OCI-LY7 (cell line): ENCODE data around the gene RIT2. TPM values are rescaled to one million over a fixed set of nuclear protein-coding genes. Genes with fewer than 3 reads are reported as not detected.

Experiments used
- BruUV-seq: library from RNA; stranded (reverse); fragments of 400-500 nt; replicated peaks from 2 replicates; lab custom pipeline; 2021; lab: Mats Ljungman, UMichigan
- CTCF ChIA-PET: fragments of 300-600 bp; sonication (Branson Sonifier 250); formaldehyde crosslinking; loops from one replicate; lab custom pipeline; 2022; ENCODE audit warnings: antibody characterized with exemption; ENCODE audit not compliant: unreplicated experiment; lab: Charles Lee
- POLR2A ChIA-PET: fragments of 300-600 bp; sonication (Branson Sonifier 250); formaldehyde crosslinking; loops from one replicate; lab custom pipeline; 2022; ENCODE audit warnings: antibody characterized with exemption; lab: Charles Lee
- DNase-seq: peaks from one replicate; pipeline ENCODE4 v3.0.0-alpha.2; 2015; ENCODE audit warnings: low spot score
- H2AFZ ChIP-seq: fragments of 200-600 bp; sonication (generic), shearing (Covaris generic); 2 replicates; pipeline ENCODE4 v1.6.1; 2014; ENCODE audit warnings: mild to moderate bottlenecking, antibody characterized with exemption, low read length, moderate library complexity
- H3K27ac ChIP-seq: fragments of 200-600 bp; sonication (generic); 2 replicates; pipeline ENCODE4 v1.5.1; 2014; ENCODE audit warnings: mixed run types, low read depth, mild to moderate bottlenecking, moderate library complexity, low read length, inconsistent platforms; ENCODE audit not compliant: poor library complexity, severe bottlenecking
- H3K36me3 ChIP-seq: fragments of 200-600 bp; sonication (generic); 2 replicates; pipeline ENCODE4 v1.6.1; 2014; ENCODE audit warnings: mild to moderate bottlenecking, antibody characterized with exemption, low read length, moderate library complexity, mixed read lengths; ENCODE audit not compliant: insufficient read depth
- H3K4me1 ChIP-seq: fragments of 200-600 bp; sonication (generic); 2 replicates; pipeline ENCODE4 v1.5.1; 2014; ENCODE audit warnings: mild to moderate bottlenecking, low read length; ENCODE audit not compliant: insufficient read depth, poor library complexity, severe bottlenecking
- H3K4me2 ChIP-seq: fragments of 200-600 bp; sonication (generic); 2 replicates; pipeline ENCODE4 v1.6.1; 2014; ENCODE audit warnings: mild to moderate bottlenecking, low read length
- H3K4me3 ChIP-seq: fragments of 200-600 bp; sonication (generic); 2 replicates; pipeline ENCODE4 v1.5.1; 2014; ENCODE audit warnings: mild to moderate bottlenecking, low read depth, low read length; ENCODE audit not compliant: poor library complexity, severe bottlenecking
- H3K79me2 ChIP-seq: fragments of 200-600 bp; sonication (generic); 2 replicates; pipeline ENCODE4 v1.6.1; 2016; ENCODE audit warnings: low read depth, mild to moderate bottlenecking, low read length, moderate library complexity, mixed read lengths; ENCODE audit not compliant: insufficient read depth
- H3K9me2 ChIP-seq: fragments of 200-600 bp; sonication (generic); 2 replicates; pipeline ENCODE4 v1.6.1; 2016; ENCODE audit warnings: mild to moderate bottlenecking, low read length, mixed read lengths; ENCODE audit not compliant: insufficient read depth
- H3K9me3 ChIP-seq: fragments of 200-600 bp; sonication (generic); 2 replicates; pipeline ENCODE4 v1.6.1; 2014; ENCODE audit warnings: mild to moderate bottlenecking, mixed run types, low read length, mixed read lengths
- H4K20me1 ChIP-seq: fragments of 200-600 bp; sonication (generic); 2 replicates; pipeline ENCODE4 v1.6.1; 2014; ENCODE audit warnings: mild to moderate bottlenecking, antibody characterized with exemption, low read length, moderate library complexity, mixed read lengths; ENCODE audit not compliant: insufficient read depth
- EZH2phosphoT487 ChIP-seq: fragments of 200-600 bp; sonication (generic); IDR thresholded peaks from 2 replicates; pipeline ENCODE4 v1.6.1; 2018; ENCODE audit warnings: low read depth, borderline replicate concordance, mild to moderate bottlenecking, mixed run types, antibody characterized with exemption, low read length, moderate library complexity, mixed read lengths
- intact Hi-C: fragments of 100-400 bp; cut with micrococcal nuclease; formaldehyde crosslinking; loops from one replicate; pipeline ENCODE4 v1.10.0; 2022; ENCODE audit not compliant: unreplicated experiment
- total RNA-seq, 2 experiments: library from RNA; depleted of rRNA in 1 of 2; stranded (reverse); fragments of >200 nt in 1 of 2; shearing (Covaris generic) in 1 of 2; gene quantifications; 2 replicates each; pipeline ENCODE4 v1.2.3, GENCODE V29; 2014 to 2022
- TF ChIP-seq, protein P1 (sequence below): fragments of 200-600 bp; sonication (generic); conservative IDR thresholded peaks from 2 replicates; pipeline ENCODE4 v1.5.1; 2014; ENCODE audit warnings: mild to moderate bottlenecking, antibody characterized with exemption, low read length, moderate library complexity, mixed read lengths

RIT2 gene
- total RNA-seq, 2 experiments from 2014 or later, result not detected

DNA sequence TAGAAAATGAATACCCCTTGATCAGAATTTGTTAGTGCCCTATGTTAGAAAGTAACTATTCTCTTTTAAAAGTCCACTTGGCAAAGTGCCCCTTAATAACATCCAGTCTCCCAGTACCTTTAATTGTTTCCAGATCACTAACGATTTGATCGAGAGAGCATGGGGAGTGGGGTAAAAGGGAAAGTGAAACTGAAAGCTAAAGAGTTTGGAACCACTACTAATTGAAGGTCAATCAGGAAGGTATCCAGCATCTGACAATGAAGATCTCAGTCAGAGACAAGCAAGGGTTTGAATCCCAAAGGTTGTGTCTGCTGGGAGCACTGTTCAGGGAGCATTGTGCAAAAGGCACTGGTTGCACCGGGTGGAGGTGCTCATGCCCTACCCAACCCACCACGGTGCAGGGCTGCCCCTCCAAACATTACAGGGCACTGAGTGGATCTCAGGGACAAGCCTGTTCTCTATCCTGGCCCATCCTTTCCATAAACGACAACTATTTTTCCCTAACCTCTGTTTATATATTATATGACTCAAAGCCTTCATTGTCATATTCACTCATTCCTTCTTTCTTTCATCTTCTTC is 14.6 kb upstream of the RIT2 start:
- BruUV-seq, result no TSS peak
- Histone ChIP-seq H3K9me3 (no peaks in the 10 kb centered on the region), H3K79me2 (no peaks in the 10 kb centered on the region), H4K20me1 (no peaks in the 10 kb centered on the region), H3K36me3 (no peaks in the 10 kb centered on the region), H2AFZ (no peak overlapping the region), H3K27ac (no peak overlapping the region), H3K4me1 (no peaks in the 10 kb centered on the region), H3K4me2 (no peak overlapping the region), H3K9me2 (no peaks in the 10 kb centered on the region), H3K4me3 (no peak overlapping the region)
- no peak for DNase-seq
- ChIA-PET POLR2A (no interaction called here), CTCF (no interaction called here)
- TF ChIP-seq, protein P1, sequence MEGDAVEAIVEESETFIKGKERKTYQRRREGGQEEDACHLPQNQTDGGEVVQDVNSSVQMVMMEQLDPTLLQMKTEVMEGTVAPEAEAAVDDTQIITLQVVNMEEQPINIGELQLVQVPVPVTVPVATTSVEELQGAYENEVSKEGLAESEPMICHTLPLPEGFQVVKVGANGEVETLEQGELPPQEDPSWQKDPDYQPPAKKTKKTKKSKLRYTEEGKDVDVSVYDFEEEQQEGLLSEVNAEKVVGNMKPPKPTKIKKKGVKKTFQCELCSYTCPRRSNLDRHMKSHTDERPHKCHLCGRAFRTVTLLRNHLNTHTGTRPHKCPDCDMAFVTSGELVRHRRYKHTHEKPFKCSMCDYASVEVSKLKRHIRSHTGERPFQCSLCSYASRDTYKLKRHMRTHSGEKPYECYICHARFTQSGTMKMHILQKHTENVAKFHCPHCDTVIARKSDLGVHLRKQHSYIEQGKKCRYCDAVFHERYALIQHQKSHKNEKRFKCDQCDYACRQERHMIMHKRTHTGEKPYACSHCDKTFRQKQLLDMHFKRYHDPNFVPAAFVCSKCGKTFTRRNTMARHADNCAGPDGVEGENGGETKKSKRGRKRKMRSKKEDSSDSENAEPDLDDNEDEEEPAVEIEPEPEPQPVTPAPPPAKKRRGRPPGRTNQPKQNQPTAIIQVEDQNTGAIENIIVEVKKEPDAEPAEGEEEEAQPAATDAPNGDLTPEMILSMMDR, result no peak
- TF ChIP-seq EZH2phosphoT487, result no peak
- intact Hi-C loops, result no loop called here

DNA sequence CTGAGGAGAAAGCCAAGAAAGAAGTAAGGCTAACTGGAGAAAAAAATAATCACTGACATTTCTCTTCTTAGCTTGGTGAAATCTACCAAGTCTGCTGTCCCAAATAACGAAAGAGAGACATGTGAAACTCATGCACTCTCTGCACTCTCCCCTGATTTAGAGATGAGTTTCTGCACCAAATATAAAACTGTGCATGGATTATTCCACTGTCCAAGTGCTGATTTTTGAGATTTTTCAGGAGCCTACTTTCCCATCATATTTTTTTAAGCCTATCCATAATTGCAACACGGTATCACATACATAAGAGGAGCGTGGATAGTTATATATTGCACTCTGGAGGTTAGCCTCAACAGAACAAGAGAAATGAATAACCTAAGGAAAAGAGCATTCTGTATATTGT is 10.0 kb upstream of the RIT2 start:
- CTCF ChIA-PET, result no interaction called here

DNA sequence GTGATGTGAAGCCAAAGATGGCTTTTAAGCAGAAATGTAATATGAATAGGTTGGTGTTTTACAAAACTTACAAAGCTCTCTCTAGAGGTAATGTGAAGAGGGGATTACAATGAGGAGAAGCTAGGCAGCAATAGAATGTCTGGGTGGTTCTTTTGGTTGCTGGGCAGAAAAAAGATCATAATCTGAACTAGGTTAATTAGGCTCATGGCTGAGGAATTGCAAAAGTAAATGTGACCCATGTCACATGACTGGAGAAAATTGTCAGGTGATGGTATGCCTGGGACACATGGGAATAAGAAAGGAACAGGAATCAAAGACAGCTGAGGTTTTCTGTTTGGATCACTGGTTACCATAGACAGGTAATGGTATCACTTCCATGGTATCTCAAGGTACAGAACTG is 7.5 kb upstream of the RIT2 start:
- Histone ChIP-seq H3K27ac (no peak overlapping the region), H3K4me1 (no peaks in the 10 kb centered on the region), H3K9me3 (no peaks in the 10 kb centered on the region), H3K9me2 (no peaks in the 10 kb centered on the region), H4K20me1 (no peaks in the 10 kb centered on the region), H3K36me3 (no peaks in the 10 kb centered on the region), H3K4me2 (no peak overlapping the region), H2AFZ (no peak overlapping the region), H3K4me3 (no peak overlapping the region), H3K79me2 (no peaks in the 10 kb centered on the region)
- CTCF ChIA-PET, result no interaction called here
- intact Hi-C loops, result no loop called here
- TF ChIP-seq, protein P1, result no peak
- TF ChIP-seq EZH2phosphoT487, result no peak
- POLR2A ChIA-PET, result interaction anchor here (0.7 kb wide), 1 partner anchor 26 kb away, joined by 3 read pairs; no protein-coding TSS in a partner anchor
- BruUV-seq, result no TSS peak
- no peak for DNase-seq

More for the DNA sequence above, 10.0 kb upstream of the RIT2 start:
- no peak for TF ChIP-seq EZH2phosphoT487
- TF ChIP-seq, protein P1, result no peak
- Histone ChIP-seq H3K9me2 (no peaks in the 10 kb centered on the region), H3K4me2 (no peak overlapping the region), H3K4me1 (no peaks in the 10 kb centered on the region), H3K79me2 (no peaks in the 10 kb centered on the region), H3K36me3 (no peaks in the 10 kb centered on the region), H3K4me3 (no peak overlapping the region), H4K20me1 (no peaks in the 10 kb centered on the region), H3K9me3 (no peaks in the 10 kb centered on the region), H2AFZ (no peak overlapping the region), H3K27ac (no peak overlapping the region)
- no TSS peak for BruUV-seq
- POLR2A ChIA-PET, result no interaction called here
- DNase-seq, result no peak
- intact Hi-C loops, result no loop called here
